ENCODE measurements around the gene GASK1B.
A peak's percentile ranks its signal among the peaks of the same experiment; 100 is the strongest.

GASK1B gene

GRCh38 chr4:158189422-158189821 is 16.6 kb upstream of the GASK1B start:
- DNase-seq (ENCODE audit: low read depth in 2 of 3, low spot score in 2 of 3) = no peak

- no peak for DNase-seq (ENCODE audit: low read depth in 2 of 3, low spot score in 2 of 3)
Measured at GRCh38 chr4:158186815-158187214, 14.0 kb upstream of the GASK1B start.

- DNase-seq (ENCODE audit: low read depth in 2 of 3, low spot score in 2 of 3) = no peak
Measured at GRCh38 chr4:158182736-158183135, 9.9 kb upstream of the GASK1B start.

GRCh38 chr4:158181906-158182305 is 9.1 kb upstream of the GASK1B start:
- no peak for DNase-seq (ENCODE audit: low read depth in 2 of 3, low spot score in 2 of 3)

- no peak for DNase-seq (ENCODE audit: low read depth in 2 of 3, low spot score in 2 of 3)
Measured at GRCh38 chr4:158179465-158179864, 6.6 kb upstream of the GASK1B start.

GRCh38 chr4:158176776-158177175 is 4.0 kb upstream of the GASK1B start:
- DNase-seq (ENCODE audit: low read depth in 2 of 3, low spot score in 2 of 3) = no peak

- no peak for DNase-seq (ENCODE audit: low read depth in 2 of 3, low spot score in 2 of 3)
Measured at GRCh38 chr4:158176108-158176507, 3.3 kb upstream of the GASK1B start.

GRCh38 chr4:158170691-158171561 is 1.9 kb downstream of the GASK1B start:
- DNase-seq (ENCODE audit: low read depth in 2 of 3, low spot score in 2 of 3) = peak in 1 of 3 experiments; percentile 5

GRCh38 chr4:158169931-158170690 is 2.7 kb downstream of the GASK1B start:
- DNase-seq (ENCODE audit: low read depth in 2 of 3, low spot score in 2 of 3) = no peak

- DNase-seq (ENCODE audit: low read depth in 2 of 3, low spot score in 2 of 3) = no peak
Measured at GRCh38 chr4:158169506-158169905, 3.3 kb downstream of the GASK1B start.

GRCh38 chr4:158168606-158169005 is 4.2 kb downstream of the GASK1B start:
- no peak for DNase-seq (ENCODE audit: low read depth in 2 of 3, low spot score in 2 of 3)

GRCh38 chr4:158166701-158167100 is 6.1 kb downstream of the GASK1B start:
- DNase-seq (ENCODE audit: low read depth in 2 of 3, low spot score in 2 of 3) = no peak

GRCh38 chr4:158164768-158165213 is 8.0 kb downstream of the GASK1B start:
- no peak for DNase-seq (ENCODE audit: low read depth in 2 of 3, low spot score in 2 of 3)

GRCh38 chr4:158163941-158164767 is 8.7 kb downstream of the GASK1B start:
- no peak for DNase-seq (ENCODE audit: low read depth in 2 of 3, low spot score in 2 of 3)

GRCh38 chr4:158162631-158163030 is 10.2 kb downstream of the GASK1B start:
- no peak for DNase-seq (ENCODE audit: low read depth in 2 of 3, low spot score in 2 of 3)

- DNase-seq (ENCODE audit: low read depth in 2 of 3, low spot score in 2 of 3) = no peak
Measured at GRCh38 chr4:158161551-158162354, 11.1 kb downstream of the GASK1B start.

GRCh38 chr4:158159718-158160094 is 13.1 kb downstream of the GASK1B start:
- no peak for DNase-seq (ENCODE audit: low read depth in 2 of 3, low spot score in 2 of 3)

- no peak for DNase-seq (ENCODE audit: low read depth in 2 of 3, low spot score in 2 of 3)
Measured at GRCh38 chr4:158159054-158159717, 13.6 kb downstream of the GASK1B start.

GRCh38 chr4:158157412-158157811 is 15.4 kb downstream of the GASK1B start:
- no peak for DNase-seq (ENCODE audit: low read depth in 2 of 3, low spot score in 2 of 3)
